Spleen (tissue), 7 donors: ENCODE measurements around the gene SPIN1.

Experiments
- POLR2A ChIP-seq, 3 donors: fragments of 450-650 bp; IDR thresholded peaks; one replicate each; pipeline ENCODE4 v1.5.1; 2017; ENCODE audit warnings: antibody characterized with exemption in 3 of 3, mild to moderate bottlenecking in 1 of 3
- TF ChIP-seq, protein P1 (sequence below), 11 experiments: fragments of 200-600 bp in 7 of 11; fragments of 450-650 bp in 4 of 11; sonication (generic) in 4 of 11; IDR thresholded peaks in 8 of 11; conservative IDR thresholded peaks in 3 of 11; 1 replicate in 7 of 11; 2 replicates in 4 of 11; pipeline versions ENCODE4 v1.4.0 to v1.8.0; 2016 to 2021; ENCODE audit warnings: antibody characterized with exemption in 11 of 11, inconsistent platforms in 4 of 11, mild to moderate bottlenecking in 1 of 11
- donor health status: DM: no; HTN: no; CAD: no; lungs with moderate emphysema.
- donor health status: DM: no; HTN: no; CAD: no.
- donor health status: DM: no; HTN: no; CAD: no.

DNA sequence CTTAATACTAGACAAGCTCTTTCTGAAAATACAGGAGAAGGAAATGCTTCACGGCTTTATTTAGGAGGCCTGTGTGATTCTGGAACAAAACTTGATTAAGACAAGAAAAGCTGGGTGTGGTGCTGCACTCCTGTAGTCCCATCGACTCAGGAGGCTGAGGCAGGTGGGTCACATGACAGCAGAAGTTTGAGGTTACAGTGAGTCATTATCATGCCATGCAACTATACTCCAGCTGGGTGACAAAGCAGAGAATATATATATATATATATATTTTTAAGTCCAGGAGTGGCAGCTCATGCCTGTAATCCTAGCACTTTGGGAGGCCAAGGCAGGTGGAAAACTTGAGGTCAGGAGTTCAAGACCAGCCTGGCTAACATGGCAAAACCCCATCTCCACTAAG, 33.1 kb upstream of the SPIN1 start:
- TF ChIP-seq, protein P1, sequence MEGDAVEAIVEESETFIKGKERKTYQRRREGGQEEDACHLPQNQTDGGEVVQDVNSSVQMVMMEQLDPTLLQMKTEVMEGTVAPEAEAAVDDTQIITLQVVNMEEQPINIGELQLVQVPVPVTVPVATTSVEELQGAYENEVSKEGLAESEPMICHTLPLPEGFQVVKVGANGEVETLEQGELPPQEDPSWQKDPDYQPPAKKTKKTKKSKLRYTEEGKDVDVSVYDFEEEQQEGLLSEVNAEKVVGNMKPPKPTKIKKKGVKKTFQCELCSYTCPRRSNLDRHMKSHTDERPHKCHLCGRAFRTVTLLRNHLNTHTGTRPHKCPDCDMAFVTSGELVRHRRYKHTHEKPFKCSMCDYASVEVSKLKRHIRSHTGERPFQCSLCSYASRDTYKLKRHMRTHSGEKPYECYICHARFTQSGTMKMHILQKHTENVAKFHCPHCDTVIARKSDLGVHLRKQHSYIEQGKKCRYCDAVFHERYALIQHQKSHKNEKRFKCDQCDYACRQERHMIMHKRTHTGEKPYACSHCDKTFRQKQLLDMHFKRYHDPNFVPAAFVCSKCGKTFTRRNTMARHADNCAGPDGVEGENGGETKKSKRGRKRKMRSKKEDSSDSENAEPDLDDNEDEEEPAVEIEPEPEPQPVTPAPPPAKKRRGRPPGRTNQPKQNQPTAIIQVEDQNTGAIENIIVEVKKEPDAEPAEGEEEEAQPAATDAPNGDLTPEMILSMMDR (IDR thresholded peaks at IDR 0.05 in 8 of 11, conservative IDR thresholded peaks at IDR 0.05 in 3 of 11) = no peak
- TF ChIP-seq POLR2A (IDR thresholded peaks at IDR 0.05) = no peak
